ENCODE data around the gene MNAT1. TPM values are rescaled to one million over a fixed set of nuclear protein-coding genes. Genes with fewer than 3 reads are reported as not detected.

Gene MNAT1
- total and polyA plus RNA-seq, 9 of the 15 experiments (the other 6 are each of a cell fraction or from before 2014, with no cell fraction given), result 37.8 to 83.3 (median 60.4) TPM

GRCh38 chr14:60980811-60981632 lies 246.5 kb downstream of the MNAT1 start, which contains the start of the genes SLC38A6 and TRMT5 (continued):
- TF ChIP-seq CBX8 (IDR thresholded peaks at IDR 0.05; ENCODE audit: borderline replicate concordance, extremely low read depth, low read depth, low read length, poor library complexity, severe bottlenecking) (no peak), YBX1 (IDR thresholded peaks at IDR 0.05) (no peak), ZNF609 (CRISPR knock-in tag; IDR thresholded peaks at IDR 0.05; ENCODE audit: borderline replicate concordance) (no peak), E2F3 (CRISPR knock-in tag; IDR thresholded peaks at IDR 0.05) (no peak), NELFE (IDR thresholded peaks at IDR 0.05; ENCODE audit: insufficient read depth, insufficient read length) (no peak), NEUROD1 (IDR thresholded peaks at IDR 0.05; ENCODE audit: borderline replicate concordance, low read depth, low read length, partially characterized antibody) (peak; percentile 39), TAF7 (tag; IDR thresholded peaks at IDR 0.05) (peak; percentile 54; the same call in 1 of the 2 replicates), HNRNPLL (IDR thresholded peaks at IDR 0.05; ENCODE audit: low read depth, low read length, poor library complexity, severe bottlenecking) (peak; percentile 95), EWSR1 (IDR thresholded peaks at IDR 0.05; ENCODE audit: borderline replicate concordance, low read depth, partially characterized antibody) (no peak), MBD2 (IDR thresholded peaks at IDR 0.05; ENCODE audit: borderline replicate concordance, low read depth) (peak; percentile 44; the same call in 1 of the 2 replicates), MEIS2 (IDR thresholded peaks at IDR 0.05; ENCODE audit: partially characterized antibody) (peak; percentile 25), CLOCK (CRISPR knock-in tag; IDR thresholded peaks at IDR 0.05; ENCODE audit: borderline replicate concordance) (no peak), CCAR2 (IDR thresholded peaks at IDR 0.05; ENCODE audit: low read depth, low read length) (no peak), ARID2 (IDR thresholded peaks at IDR 0.05) (no peak), NR0B1 (IDR thresholded peaks at IDR 0.05; ENCODE audit: partially characterized antibody) (no peak)
- TF ChIP-seq, protein P1, sequence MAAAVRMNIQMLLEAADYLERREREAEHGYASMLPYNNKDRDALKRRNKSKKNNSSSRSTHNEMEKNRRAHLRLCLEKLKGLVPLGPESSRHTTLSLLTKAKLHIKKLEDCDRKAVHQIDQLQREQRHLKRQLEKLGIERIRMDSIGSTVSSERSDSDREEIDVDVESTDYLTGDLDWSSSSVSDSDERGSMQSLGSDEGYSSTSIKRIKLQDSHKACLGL (CRISPR knock-in tag; IDR thresholded peaks at IDR 0.05; ENCODE audit: borderline replicate concordance, poor library complexity, severe bottlenecking), result no peak

Data from K562 (cell line).